Smooth muscle cell of the coronary artery (primary cell): Measurements from ENCODE around the gene FAM50B. TPM values are rescaled to one million over a fixed set of nuclear protein-coding genes. Genes with fewer than 3 reads are reported as not detected.

Experiments
- total RNA-seq: library from RNA; depleted of rRNA; stranded (reverse); fragments of >200 nt; gene quantifications from 2 replicates; pipeline ENCODE4 v1.2.3, GENCODE V29; 2014; ENCODE audit warnings: low replicate concordance

The FAM50B gene
- total RNA-seq: 11.9 and 14.4 TPM in 2 replicates

GRCh38 chr6:3848925-3849605 lies at the start of gene FAM50B:
Gene FAM50B, plus strand, starts transcription at chr6:3849373. Its CDS starts 439 bp downstream, at chr6:3849812.

Other genes with a start within 250 kb of the FAM50B start
- gene PXDC1, start 97.7 kb upstream of the FAM50B start, total RNA-seq: 39.0 and 103 TPM in 2 replicates
- gene FAM217A, start 229.8 kb downstream of the FAM50B start, total RNA-seq: not detected in 2 replicates